ENCODE results near the gene CCT5.
"Not testable (repeated sequence)": the region's sequence is repeated elsewhere in the genome, so short reads cannot be mapped to it uniquely, and the experiment has no call there.

Gene CCT5

GRCh38 chr5:10301266-10301665 lies 51.2 kb downstream of the CCT5 start:
- DNase-seq (ENCODE audit: low read depth in 1 of 2, low spot score in 1 of 2), result no peak

- DNase-seq (ENCODE audit: low read depth in 1 of 2, low spot score in 1 of 2), result no peak
Observed at GRCh38 chr5:10301842-10302610, 51.9 kb downstream of the CCT5 start.

- no peak for DNase-seq (ENCODE audit: low read depth in 1 of 2, low spot score in 1 of 2)
Observed at GRCh38 chr5:10303201-10303600, 53.1 kb downstream of the CCT5 start.

GRCh38 chr5:10303699-10304170 lies 53.7 kb downstream of the CCT5 start:
- no peak for DNase-seq (ENCODE audit: low read depth in 1 of 2, low spot score in 1 of 2)

- DNase-seq (ENCODE audit: low read depth in 1 of 2, low spot score in 1 of 2), result no peak
Observed at GRCh38 chr5:10304932-10305331, 54.9 kb downstream of the CCT5 start.

GRCh38 chr5:10306114-10306513 lies 56.0 kb downstream of the CCT5 start:
- DNase-seq (ENCODE audit: low read depth in 1 of 2, low spot score in 1 of 2), result no peak

GRCh38 chr5:10306806-10307205 lies 56.7 kb downstream of the CCT5 start:
- no peak for DNase-seq (ENCODE audit: low read depth in 1 of 2, low spot score in 1 of 2)

DNA sequence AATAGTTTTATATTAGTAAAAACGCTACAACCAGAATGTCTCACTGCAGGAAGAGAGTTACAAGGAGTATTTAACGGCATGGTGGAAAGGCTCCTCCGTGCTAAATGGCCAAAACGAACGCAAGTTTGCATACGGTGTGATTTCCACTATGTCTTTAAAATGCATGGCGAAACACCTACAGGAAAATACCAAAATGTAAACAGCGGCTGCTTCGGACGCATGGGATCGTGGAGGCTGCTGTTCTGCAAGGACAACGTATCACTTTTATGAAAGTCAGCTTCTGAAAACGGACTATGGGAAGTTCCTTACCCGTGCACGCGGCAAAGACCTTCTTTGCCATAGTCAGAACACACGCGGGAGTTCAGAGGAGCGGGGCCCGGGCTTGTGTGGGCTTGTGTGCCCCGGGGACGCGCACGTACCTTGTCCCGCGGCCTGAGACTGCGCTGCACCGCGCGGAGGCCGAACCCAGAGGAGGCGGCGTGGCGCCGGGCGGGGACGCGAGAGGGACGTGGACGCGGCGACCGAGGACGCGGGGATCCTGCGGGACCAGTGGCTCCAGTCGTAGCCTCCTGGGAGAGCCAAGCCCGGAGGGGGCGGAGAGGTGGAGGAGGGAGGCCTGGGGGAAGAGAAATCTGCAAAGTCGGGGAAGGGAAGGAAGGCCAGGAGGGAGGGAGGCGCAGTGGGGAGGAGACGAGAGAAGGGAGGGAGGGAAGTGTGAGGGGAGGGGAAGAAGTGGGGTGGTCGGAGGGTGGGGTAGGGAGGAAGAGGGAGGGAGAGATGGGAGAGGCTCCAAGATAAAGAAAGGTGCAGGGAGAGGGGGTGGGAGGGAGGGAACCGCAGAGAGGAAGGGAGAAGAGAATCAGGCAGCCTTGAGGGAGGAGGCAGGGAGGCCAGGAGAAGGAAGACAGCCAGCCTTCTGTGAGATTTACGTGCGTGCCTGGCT lies 57.4 kb downstream of the CCT5 start, which contains the start of gene CMBL:
CMBL (minus strand) TSS at position 697 of the 943 bp plus-strand sequence. CDS start 17,140 bp downstream, outside the sequence.
- no peak for DNase-seq (ENCODE audit: low read depth in 1 of 2, low spot score in 1 of 2)

DNA sequence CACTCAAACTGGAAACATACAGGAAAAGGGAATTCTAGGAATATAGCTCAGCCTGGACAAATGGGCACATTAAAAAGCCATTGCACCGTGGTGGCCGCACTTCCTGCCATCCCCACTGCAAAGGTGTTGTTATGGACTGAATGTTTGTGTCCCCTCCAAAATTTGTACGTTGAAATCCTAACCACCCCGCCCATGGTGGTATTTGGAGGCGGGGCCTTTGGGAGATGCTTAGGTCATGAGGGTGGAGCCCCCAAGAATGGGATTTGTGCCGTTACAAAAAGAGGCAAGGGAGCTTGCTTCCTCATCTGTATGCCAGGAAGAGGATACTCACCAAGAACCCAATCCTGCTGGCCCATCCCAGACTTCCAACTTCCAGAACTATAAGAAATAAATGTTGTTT lies 58.8 kb downstream of the CCT5 start:
- DNase-seq (ENCODE audit: low read depth in 1 of 2, low spot score in 1 of 2), result no peak

DNA sequence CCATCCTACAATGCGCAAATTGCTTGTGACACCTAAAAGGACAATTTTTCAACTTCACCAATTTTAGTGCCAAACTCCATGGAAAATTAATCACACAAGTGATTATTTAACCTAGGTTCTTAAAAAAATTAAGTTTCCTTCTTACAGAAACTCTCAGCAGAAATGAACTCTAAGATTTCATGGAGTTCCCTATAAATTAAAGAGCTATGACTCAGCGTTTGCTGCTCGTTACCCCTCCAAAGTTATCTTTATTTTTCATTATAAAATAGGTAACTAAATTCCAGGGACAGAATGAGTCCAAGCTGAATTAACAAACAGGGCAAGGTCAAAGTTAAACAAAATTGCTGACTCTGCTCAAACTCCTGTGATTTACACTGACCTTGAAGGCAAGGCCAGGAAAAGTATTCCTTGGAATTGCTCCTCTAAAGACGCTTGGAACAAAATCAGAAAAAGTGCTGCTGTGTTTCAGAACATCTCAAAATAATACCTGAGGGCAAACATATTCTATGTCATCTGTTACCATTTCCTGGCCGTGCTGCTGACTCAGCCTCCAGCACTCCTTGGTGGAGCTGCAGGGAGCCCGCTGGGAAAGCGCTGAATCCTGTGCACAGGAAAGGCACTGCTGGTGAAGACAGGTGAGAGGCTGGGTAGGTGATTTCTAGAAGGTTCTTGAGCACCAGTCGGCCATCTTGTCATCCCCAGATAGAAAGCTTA lies 60.1 kb downstream of the CCT5 start:
- no peak for DNase-seq (ENCODE audit: low read depth in 1 of 2, low spot score in 1 of 2)

DNA sequence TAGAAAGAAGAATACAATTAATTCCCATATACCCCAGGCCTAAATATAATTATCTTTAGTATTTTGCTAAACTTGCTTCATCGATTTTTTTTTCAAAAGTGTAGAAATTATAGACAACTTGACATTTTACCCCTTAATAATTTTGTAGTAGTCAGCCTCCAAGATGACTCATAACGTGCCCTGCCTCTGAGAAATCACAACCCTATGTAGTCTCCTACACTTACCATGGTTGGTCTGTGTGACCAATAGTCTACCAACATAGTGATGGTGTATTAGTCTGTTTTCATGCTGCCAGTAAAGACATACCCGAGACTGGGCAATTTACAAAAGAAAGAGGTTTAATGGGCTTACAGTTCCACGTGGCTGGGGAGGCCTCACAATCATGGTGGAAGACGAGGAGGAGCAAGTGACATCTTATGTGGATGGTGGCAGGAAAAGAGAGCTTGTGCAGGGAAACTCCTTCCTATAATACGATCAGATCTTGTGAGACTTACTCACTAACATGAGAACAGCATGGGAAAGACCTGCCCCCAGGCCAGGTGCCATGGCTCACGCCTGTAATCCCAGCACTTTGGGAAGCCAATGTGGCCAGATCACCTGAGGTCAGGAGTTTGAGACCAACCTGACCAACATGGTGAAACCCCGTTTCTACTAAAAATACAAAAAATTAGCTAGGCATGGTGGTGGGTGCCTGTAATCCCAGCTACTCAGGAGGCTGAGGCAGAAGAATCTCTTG lies 60.9 kb downstream of the CCT5 start:
- DNase-seq (ENCODE audit: low read depth in 1 of 2, low spot score in 1 of 2), result not testable (repeated sequence)

DNA sequence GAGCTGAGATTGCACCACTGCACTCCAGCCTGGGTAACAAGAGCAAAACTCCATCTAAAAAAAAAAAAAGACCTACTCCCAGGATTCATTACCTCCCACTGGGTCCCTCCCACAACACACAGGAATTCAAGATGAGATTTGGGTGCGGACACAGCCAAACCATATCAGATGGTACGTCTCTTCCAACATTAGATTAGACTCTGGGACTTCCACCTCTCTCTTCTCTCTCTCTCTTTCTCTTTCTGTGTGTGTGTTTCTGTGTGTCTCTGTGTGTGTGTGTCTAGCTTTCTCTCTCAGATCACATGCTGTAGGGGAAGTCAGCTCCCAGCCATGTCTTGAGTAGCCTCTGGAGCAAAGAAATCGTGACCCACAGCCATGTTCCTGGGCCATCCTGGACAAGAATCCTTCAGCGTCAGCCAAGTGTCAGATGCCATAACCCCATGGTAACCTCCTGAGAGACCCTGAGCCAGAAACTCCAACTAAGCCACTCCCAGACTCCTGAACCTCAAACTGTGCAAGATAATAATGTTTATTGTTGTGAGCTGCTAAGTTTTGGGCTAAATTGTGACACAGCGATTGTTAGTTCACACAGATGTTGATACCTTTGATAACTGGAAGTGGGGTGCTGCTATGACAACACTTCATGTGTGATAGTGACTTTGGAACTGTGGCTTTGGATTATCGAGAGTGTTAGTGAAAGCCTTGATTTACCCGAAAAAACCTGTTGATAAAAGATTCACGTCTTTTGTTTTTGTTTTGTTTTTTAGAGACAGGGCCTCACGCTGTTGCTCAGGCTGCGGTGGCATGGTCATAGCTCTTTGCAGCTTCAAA lies 61.7 kb downstream of the CCT5 start:
- no peak for DNase-seq (ENCODE audit: low read depth in 1 of 2, low spot score in 1 of 2)

DNA sequence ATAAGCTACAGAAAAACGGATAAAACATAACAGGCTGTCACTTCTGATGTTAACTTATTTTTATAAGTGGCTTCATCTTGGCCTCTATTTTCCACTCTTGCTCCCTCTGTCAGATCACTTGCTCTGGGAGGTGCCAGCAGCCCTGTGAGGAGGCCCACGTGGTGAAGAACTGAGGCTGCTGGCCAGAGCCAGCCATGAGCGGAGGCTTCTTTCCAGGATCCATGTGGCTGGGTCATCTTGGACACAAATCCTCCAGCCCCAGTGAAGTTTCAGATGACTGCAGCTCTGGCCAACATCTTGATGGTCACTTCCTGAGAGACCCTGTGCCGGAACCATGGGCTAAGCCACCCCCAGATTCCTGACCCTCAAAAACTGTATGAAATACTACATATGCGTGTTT lies 65.1 kb downstream of the CCT5 start:
- DNase-seq (ENCODE audit: low read depth in 1 of 2, low spot score in 1 of 2), result no peak
